Jurkat, Clone E6-1 (cell line): ENCODE measurements around the gene TGFBR1.

Experiments
- DNase-seq: peaks from one replicate; pipeline ENCODE4 v3.0.0-alpha.2; 2011; ENCODE audit warnings: low read depth, low spot score
- H3K4me3 ChIP-seq: 2 replicates; pipeline ENCODE4 v1.5.1; 2011; ENCODE audit warnings: mild to moderate bottlenecking, low read length, control low read depth, moderate library complexity

The TGFBR1 gene

DNA sequence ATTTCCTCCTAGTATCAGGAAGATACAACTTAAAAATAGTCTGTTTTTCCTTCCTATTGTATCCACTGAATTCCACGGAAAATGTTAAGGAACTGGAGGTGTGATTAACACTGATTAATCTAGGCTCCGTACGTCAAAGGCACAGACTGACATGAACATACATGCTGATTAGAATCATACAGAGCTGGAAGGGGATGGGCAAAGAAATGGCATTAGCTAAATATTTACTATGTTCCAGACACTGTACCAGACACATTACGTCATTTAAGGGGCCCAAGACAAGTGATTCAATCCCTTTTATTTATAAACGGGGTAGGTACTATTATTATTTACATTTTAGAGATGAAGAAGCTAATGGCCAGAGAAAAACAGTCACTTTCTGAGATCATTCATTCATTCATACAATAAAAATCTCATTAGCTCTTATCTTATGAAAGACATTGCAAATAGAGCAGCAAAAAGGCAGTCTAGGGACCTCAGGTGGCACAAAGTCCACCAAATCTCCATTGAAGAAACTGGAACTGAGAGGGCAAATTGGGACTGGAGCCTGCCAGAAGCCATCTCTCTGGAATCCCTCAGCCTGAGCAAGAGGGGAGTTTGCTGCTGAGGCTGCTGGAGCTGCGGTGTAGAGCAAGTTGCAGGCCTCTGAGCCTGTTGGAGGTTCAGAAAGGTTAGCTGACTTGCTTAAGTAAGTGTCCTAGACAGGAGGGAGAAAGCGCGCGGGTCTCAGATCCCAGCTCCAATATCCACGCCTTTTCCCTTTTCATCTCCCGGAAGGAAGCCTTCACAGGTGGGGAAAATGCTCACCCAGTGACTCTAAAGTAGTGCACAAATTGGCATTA is 1.6 kb upstream of the TGFBR1 start:
- no peak overlapping the region for H3K4me3 ChIP-seq
- DNase-seq = no peak

GRCh38 chr9:99103901-99104458 is 933 bp upstream of the TGFBR1 start:
- no peak for DNase-seq
- peak overlapping the region; percentile 61 for H3K4me3 ChIP-seq

- peak overlapping the region; percentile 56 for H3K4me3 ChIP-seq
- no peak for DNase-seq
These were observed 485 bp downstream of the TGFBR1 start for GRCh38 chr9:99105152-99106043.

- peak overlapping the region; percentile 56 for H3K4me3 ChIP-seq
- no peak for DNase-seq
These were observed 1.1 kb downstream of the TGFBR1 start for GRCh38 chr9:99106044-99106375.

- no peak for DNase-seq
- no peak overlapping the region for H3K4me3 ChIP-seq
These were observed 2.5 kb downstream of the TGFBR1 start for GRCh38 chr9:99107421-99107820.

DNA sequence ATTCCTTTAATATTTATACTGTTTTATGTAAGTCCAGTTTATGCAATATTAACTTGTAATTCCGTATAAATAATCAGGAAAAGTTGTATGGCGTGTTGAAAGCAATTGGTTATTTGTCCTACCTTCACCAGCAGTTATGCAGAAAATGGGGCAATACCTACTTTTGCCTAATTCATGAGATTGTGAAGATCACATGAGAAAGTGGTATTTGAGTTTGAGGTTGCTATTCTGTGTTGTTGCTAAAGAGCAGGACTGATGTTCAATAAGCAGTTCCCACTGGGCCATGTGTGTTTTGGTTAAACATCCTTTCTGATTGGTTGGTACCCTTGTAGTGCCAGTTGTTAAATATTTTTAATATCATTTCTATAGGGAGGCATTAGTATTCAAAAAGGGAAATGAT is 3.2 kb downstream of the TGFBR1 start:
- no peak for DNase-seq
- no peak overlapping the region for H3K4me3 ChIP-seq

DNA sequence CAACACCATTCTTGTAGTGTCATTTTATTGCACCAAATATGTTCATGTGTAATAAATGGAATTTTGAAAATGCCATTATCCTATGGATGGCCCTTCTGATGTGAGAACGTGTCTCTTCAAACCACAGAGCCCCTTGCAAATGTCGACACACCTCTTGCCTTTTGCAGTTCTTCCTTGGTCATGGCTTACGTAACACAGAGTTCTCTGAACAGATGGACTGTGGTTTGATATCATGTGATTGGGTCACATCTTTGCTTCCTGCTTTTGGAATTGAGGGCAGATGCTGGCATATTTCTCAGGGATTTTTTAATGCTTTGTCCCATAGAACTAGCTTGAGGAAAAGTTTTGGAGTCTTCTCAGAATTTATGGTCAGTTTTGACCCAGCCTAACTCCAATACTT is 4.6 kb downstream of the TGFBR1 start:
- H3K4me3 ChIP-seq = no peak overlapping the region
- DNase-seq = no peak

DNA sequence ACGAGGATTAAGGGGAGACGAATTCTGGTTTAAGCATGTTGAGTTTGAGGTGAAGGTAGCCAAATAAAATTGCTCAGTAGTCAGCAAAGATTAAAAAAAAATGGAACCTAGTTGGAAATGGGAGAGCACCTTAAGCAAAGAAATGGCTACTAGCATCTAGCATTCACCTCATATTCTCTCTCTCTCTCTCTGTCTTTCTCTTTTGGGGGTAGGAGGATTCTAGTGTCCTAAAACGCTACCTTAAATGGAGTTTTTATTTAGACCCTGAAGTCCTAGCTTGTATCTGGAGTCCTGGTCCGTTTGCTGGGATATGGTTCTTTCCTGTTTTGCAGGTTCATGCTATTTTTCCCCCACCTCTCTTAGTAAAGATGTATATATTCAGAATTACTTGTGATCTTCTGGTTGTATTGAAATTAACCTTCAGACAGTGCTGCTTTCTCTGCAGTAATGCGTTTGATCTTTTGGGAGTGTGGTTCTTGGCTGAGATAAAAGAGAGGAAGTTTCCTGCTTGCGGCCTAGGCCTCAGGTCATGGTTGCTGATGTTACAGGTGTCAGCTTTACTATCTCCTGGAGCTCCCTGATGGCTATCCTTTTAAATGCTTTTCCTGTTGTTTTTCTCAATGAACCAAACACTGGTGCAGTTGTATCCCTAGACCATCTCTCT is 8.0 kb downstream of the TGFBR1 start:
- peak overlapping the region; percentile 3 for H3K4me3 ChIP-seq
- DNase-seq = peak; percentile 96

DNA sequence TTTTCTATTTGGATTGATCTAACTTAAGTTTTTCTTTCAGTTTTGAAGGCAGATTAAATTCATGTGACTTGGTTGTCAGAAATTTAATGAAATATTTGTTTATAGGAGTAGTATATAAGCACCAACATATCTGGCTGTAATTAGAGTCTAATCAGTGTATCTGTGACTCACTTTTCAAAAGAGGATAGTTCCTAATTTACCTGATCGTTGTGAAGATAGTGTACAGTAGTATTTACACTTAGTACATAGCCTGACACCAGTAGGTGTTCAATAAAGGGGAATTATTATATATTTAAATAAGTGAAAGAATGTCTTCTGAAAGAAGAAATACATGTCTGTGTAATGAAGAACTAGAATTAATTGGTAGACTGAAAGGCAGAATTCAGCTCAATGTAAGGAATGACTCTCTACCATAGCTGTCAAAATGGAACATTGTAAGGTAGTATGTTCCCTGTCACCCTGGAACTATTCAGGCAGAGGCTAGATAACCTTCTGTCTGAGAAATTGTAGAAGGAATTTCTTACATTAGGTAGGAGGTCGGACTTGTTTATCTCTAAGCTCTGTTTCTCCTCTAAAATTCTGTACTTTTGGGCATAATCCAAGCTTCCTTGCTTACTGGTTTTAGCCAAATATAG is 8.6 kb downstream of the TGFBR1 start:
- H3K4me3 ChIP-seq = no peak overlapping the region
- DNase-seq = no peak

GRCh38 chr9:99114049-99114440 is 9.1 kb downstream of the TGFBR1 start:
- no peak for DNase-seq
- H3K4me3 ChIP-seq = no peak overlapping the region

DNA sequence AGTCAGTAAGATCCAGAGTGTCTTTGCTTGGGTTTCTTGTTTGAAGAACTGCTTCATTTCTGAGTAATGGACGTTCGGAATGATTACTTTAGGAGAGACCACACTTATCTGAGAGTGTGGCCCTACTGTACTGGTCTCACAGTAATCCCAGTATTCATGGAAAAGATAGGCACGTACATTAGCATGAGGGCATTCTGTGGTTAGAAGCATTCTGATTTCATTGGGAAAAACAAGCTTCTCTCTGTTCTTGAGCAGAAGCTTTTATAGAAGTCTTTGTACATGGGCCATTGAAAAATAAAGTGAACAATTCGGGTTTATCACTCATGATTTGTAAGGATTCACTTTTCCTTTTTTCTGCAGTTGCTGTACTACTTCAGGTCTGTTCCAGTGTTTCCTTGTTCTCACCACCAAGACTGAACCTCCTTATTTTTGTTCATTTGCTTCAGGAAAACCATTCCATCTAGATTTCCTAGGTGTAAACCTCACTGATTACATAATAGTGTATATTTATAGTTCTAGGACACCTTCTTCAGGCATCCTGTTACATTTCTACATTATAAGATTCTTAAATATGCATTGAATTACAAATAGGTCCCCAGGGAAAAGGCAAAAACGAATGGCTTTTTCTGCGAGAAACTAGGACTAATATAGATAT is 10.1 kb downstream of the TGFBR1 start:
- no peak for DNase-seq
- H3K4me3 ChIP-seq = no peak overlapping the region

DNA sequence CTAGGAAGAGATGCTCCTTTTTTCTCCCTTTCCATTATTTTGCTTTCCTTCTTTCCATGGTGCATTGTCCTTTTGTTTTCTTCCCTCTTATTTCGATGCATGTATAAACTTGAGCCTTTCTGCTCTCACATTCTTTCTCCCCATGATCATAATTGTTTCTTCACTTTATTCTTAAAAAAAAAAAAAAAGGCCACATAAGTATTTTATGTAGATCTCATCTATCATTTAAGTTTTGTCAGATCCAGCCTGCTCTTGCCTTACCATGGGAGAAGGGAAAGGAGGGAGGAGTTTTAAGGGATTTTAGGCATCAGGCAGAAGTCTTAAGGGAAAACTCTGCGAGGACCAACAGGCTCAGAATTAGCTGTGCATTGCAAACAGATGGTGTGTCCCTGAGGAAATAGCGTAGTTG is 11.1 kb downstream of the TGFBR1 start:
- H3K4me3 ChIP-seq = no peak overlapping the region
- no peak for DNase-seq

DNA sequence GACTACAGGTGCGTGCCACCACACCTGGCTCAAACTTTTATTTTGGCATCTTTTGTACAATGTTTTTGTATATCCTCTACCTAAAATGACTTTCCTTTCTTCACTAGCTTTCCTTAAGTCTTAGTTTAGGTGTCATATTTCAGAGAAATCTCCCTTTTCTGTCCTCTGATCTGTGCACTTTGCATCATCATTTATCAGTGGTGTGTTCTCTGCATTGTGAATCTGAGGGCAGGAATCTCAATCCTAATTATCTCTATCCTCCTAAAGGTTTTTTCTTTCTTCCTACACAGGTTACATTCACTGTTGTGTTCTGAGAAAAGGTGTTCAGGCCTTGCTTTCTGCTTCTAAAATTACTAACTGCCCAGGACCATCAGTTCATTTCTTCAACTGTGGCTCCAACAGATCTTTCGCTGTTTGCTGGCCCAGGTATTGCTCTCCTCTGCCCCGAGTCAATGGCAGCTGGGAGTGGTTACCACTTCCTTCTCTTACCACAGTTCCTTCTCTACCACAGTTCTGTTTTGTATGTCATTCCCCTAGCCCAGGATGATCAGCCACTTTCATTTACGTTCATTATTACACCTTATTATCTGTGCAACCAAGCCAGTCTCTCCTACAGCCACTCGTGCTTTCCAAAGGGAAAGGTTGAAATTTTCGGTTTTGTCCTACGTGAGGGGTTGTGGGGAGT is 14.0 kb downstream of the TGFBR1 start:
- peak overlapping the region; percentile 35 for H3K4me3 ChIP-seq
- peak; percentile 85 for DNase-seq

DNA sequence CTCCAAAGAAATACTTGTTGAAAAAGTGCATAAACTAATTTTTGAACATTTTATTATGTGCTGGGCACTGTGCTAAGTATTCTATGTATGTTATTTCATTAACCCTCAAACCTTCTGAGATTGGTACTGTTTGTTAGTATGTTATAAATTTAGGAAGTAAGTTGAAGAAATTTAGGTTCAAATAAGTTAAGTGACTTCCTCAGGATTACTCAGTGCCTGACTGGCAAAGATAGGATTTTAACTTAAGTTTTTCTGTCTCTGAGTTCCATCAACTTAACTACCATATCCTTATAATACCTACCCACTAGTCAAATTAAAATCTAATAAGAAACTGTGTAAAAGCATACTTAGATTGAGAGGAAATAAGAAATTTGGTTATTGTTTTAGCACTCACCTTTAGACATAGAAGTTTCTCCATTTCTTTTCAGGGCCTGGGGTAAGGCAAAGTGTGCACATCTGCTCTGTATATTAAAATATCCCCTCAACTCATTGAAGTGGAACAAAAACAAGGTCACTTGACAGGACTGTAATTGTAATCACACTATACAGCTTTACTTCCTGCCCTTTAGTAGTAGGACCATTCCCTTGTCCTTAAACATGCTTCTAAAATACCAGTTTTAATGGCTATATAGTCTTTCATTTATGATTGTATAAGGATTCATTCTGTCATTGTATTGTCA is 15.2 kb downstream of the TGFBR1 start:
- no peak for DNase-seq
- no peak overlapping the region for H3K4me3 ChIP-seq

- no peak overlapping the region for H3K4me3 ChIP-seq
- no peak for DNase-seq
These were observed 16.7 kb downstream of the TGFBR1 start for GRCh38 chr9:99121604-99122003.

DNA sequence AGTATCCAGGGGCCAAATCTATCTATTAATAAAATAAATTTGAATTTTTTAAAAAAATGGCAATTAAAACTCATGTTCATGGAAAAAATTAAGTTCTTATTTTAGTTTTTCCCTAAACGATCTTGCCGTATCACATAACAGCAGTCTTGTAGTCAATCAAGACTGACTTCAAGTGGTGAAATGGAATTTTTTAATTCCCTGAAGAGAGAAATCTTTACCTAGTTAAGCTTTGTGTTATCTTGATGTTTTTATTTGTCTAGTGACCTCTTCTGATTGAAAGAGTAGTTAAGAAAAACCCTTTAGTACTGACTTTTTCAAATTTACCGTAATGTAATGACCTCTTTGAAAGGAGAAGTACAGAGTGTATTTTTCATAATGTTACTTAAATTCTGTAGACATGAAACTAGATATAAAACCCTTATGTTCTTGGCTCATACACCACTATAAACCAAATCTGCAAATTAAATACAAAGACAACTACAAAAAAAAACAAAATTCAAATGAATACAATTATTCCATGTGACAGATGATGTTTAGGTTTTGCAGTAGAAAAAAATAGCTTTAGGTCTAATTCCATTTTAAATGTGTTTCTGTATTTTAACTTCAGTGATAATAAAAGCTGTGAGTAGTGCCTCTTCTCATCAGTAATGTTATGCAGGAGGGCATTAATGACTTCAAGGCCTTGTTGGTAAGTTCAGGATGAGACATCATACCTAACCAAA is 19.8 kb downstream of the TGFBR1 start:
- no peak overlapping the region for H3K4me3 ChIP-seq
- DNase-seq = no peak

DNA sequence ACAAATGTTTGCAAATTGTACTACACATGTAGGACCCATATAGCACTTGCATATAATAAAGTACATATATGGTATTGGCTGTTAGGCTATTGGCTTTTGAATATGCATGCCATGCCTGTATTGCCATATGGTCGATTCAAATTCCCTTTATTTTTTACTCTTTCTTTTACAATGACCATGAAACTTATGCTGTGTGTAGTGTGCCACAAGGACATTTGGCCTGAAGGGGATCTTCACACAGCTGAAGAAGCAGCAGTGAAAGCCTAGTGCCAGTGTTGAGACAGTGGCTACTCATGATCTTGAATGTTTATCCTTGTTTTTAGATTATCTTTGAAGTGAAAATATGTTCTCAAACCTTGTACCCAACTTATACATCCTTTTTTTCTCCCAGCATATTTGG is 20.5 kb downstream of the TGFBR1 start:
- DNase-seq = no peak
- no peak overlapping the region for H3K4me3 ChIP-seq
